K562 (cell line): ENCODE data around the gene CUTC. TPM values are rescaled to one million over a fixed set of nuclear protein-coding genes. Genes with fewer than 3 reads are reported as not detected.

Source experiments
- ATAC-seq: fragments of 200-7000 bp; cut with Tn5 transposase; 3 replicates; pipeline ENCODE4 v1.9.1; 2020; ENCODE audit warnings: moderate library complexity
- BruUV-seq: library from RNA; stranded (reverse); fragments of 400-500 nt; replicated peaks from 2 replicates; lab custom pipeline; 2021; lab: Mats Ljungman, UMichigan
- CTCF ChIA-PET: fragments of 300-600 bp; formaldehyde crosslinking; extraction: SDS; loops from one replicate; lab custom pipeline; 2021; ENCODE audit warnings: low intra/inter-chr PET ratio; lab: Yijun Ruan, JAX
- POLR2A ChIA-PET: fragments of 300-600, 350-650 bp; sonication (Branson Sonifier 250); formaldehyde crosslinking; extraction: SDS; loops from one replicate; lab custom pipeline; 2021; ENCODE audit warnings: antibody characterized with exemption, inconsistent platforms; lab: Yijun Ruan, JAX
- DNase-seq, 4 experiments: peaks; one replicate each; pipeline versions ENCODE4 v3.0.0 to v3.0.0-alpha.2; 2011 to 2018; ENCODE audit warnings: low spot score in 3 of 4, mixed read lengths in 3 of 4; ENCODE audit errors: extremely low read depth in 1 of 4
- FAIRE-seq: peaks from 2 replicates; lab custom pipeline; 2011; peaks lifted over from hg19 to GRCh38; lab: Jason Lieb, UNC
- H2AFZ ChIP-seq: 2 replicates; pipeline ENCODE4 v1.6.0; 2011; ENCODE audit warnings: low read depth, low read length, control low read depth, inconsistent platforms
- H3K27ac ChIP-seq: fragments of 200-600 bp; 3 replicates; pipeline ENCODE4 v1.8.0; 2011; ENCODE audit warnings: low read depth, mild to moderate bottlenecking, control low read depth, inconsistent platforms, low read length, moderate library complexity, mixed read lengths; ENCODE audit errors: extremely low read depth
- H3K27me3 ChIP-seq, 2 experiments: fragments of 300-600 bp in 1 of 2; 2 replicates in 1 of 2; 3 replicates in 1 of 2; pipeline versions ENCODE4 v1.6.0 to v1.8.0; 2011; ENCODE audit warnings: inconsistent platforms in 2 of 2, low read length in 2 of 2, mild to moderate bottlenecking in 1 of 2, mixed read lengths in 1 of 2, moderate library complexity in 1 of 2; ENCODE audit not compliant: control insufficient read depth in 2 of 2, insufficient read depth in 2 of 2
- H3K36me3 ChIP-seq: fragments of 300-600 bp; 3 replicates; pipeline ENCODE4 v1.8.0; 2011; ENCODE audit warnings: mild to moderate bottlenecking, low read length, inconsistent platforms; ENCODE audit not compliant: control insufficient read depth, insufficient read depth
- H3K4me1 ChIP-seq, 2 experiments: fragments of 200-600 bp in 1 of 2; replicated peaks in 1 of 2; 2 replicates in 1 of 2; 3 replicates in 1 of 2; pipeline versions ENCODE4 v1.5.1 to v1.8.0; 2011; ENCODE audit warnings: inconsistent platforms in 2 of 2, low read length in 2 of 2, mild to moderate bottlenecking in 1 of 2, mixed read lengths in 1 of 2, moderate library complexity in 1 of 2; ENCODE audit not compliant: control insufficient read depth in 2 of 2, insufficient read depth in 2 of 2
- H3K4me2 ChIP-seq: 2 replicates; pipeline ENCODE4 v1.6.1; 2011; ENCODE audit warnings: low read length, control low read depth, inconsistent platforms, mixed read lengths; ENCODE audit not compliant: insufficient read depth
- H3K4me3 ChIP-seq: fragments of 200-600 bp; sonication (generic), shearing (Covaris generic); 2 replicates; pipeline ENCODE4 v1.5.1; 2016; ENCODE audit warnings: control low read depth, inconsistent platforms
- H3K79me2 ChIP-seq: fragments of 200-600 bp; 3 replicates; pipeline ENCODE4 v1.8.0; 2011; ENCODE audit warnings: low read length, inconsistent platforms; ENCODE audit not compliant: control insufficient read depth, insufficient read depth
- H3K9ac ChIP-seq, 2 experiments: 2 replicates each; pipeline versions ENCODE4 v1.6.0 to v1.6.1; 2011; ENCODE audit warnings: low read depth in 2 of 2, low read length in 2 of 2, control low read depth in 1 of 2, inconsistent platforms in 1 of 2, mild to moderate bottlenecking in 1 of 2, mixed read lengths in 1 of 2; ENCODE audit not compliant: insufficient read depth in 1 of 2
- H3K9me1 ChIP-seq: one replicate; pipeline ENCODE4 v1.6.0; 2011; ENCODE audit warnings: inconsistent platforms, mild to moderate bottlenecking, low read length, moderate library complexity; ENCODE audit not compliant: control insufficient read depth, insufficient read depth
- H3K9me3 ChIP-seq: replicated peaks from 2 replicates; pipeline ENCODE4 v1.5.1; 2011; ENCODE audit warnings: low read depth, low read length, inconsistent platforms; ENCODE audit not compliant: control insufficient read depth, insufficient read depth
- H4K20me1 ChIP-seq: replicated peaks from 2 replicates; pipeline ENCODE4 v1.6.1; 2011; ENCODE audit warnings: low read length, inconsistent platforms, mixed read lengths; ENCODE audit not compliant: control insufficient read depth, insufficient read depth
- CEBPB ChIP-seq: fragments of 450-650 bp; IDR thresholded peaks from 2 replicates; pipeline ENCODE4 v1.6.1; 2016; ENCODE audit warnings: missing genetic modification characterization, missing compliant biosample characterization
- E2F4 ChIP-seq: sonication (generic); formaldehyde crosslinking; IDR thresholded peaks from 2 replicates; pipeline ENCODE4 v1.8.0; 2022; ENCODE audit warnings: mild to moderate bottlenecking, low read depth, missing genetic modification reagents
- HMG20A ChIP-seq: fragments of 450-650 bp; formaldehyde crosslinking; conservative IDR thresholded peaks from 2 replicates; pipeline ENCODE4 v1.4.0; 2020; ENCODE audit warnings: mild to moderate bottlenecking, mixed read lengths
- ILK ChIP-seq: fragments of 450-650 bp; IDR thresholded peaks from 2 replicates; pipeline ENCODE4 v1.6.1; 2016; ENCODE audit warnings: missing genetic modification characterization, low read depth, mild to moderate bottlenecking, missing compliant biosample characterization, moderate library complexity, borderline replicate concordance
- MBD2 ChIP-seq: sonication (generic); IDR thresholded peaks from 2 replicates; pipeline ENCODE4 v1.6.1; 2016; ENCODE audit warnings: low read depth, borderline replicate concordance
- MCM7 ChIP-seq, 2 experiments: fragments of 450-650 bp; IDR thresholded peaks; 2 replicates each; pipeline ENCODE4 v1.6.1; 2016 to 2018
- MTA3 ChIP-seq: fragments of 450-650 bp; formaldehyde crosslinking; IDR thresholded peaks from 2 replicates; pipeline ENCODE4 v1.6.1; 2017; ENCODE audit warnings: mild to moderate bottlenecking, borderline replicate concordance
- NBN ChIP-seq: fragments of 450-650 bp; IDR thresholded peaks from 2 replicates; pipeline ENCODE4 v1.6.1; 2016; ENCODE audit warnings: low read depth, mild to moderate bottlenecking
- NFRKB ChIP-seq: fragments of 450-650 bp; IDR thresholded peaks from 2 replicates; pipeline ENCODE4 v1.6.1; 2016; ENCODE audit warnings: low read depth
- PKNOX1 ChIP-seq: fragments of 450-650 bp; IDR thresholded peaks from 2 replicates; pipeline ENCODE4 v1.6.1; 2016
- SIX5 ChIP-seq, 2 experiments: IDR thresholded peaks; 2 replicates each; pipeline ENCODE4 v1.6.1; 2011; ENCODE audit warnings: low read length in 2 of 2, borderline replicate concordance in 1 of 2, low read depth in 1 of 2, mild to moderate bottlenecking in 1 of 2, moderate library complexity in 1 of 2; ENCODE audit not compliant: insufficient read depth in 1 of 2
- ZNF253 ChIP-seq: fragments of 250-450 bp; sonication (Bioruptor Pico); conservative IDR thresholded peaks from 2 replicates; pipeline ENCODE4 v1.6.1; 2021; ENCODE audit warnings: mild to moderate bottlenecking
- ZNF57 ChIP-seq: fragments of 450-650 bp; formaldehyde crosslinking; IDR thresholded peaks from 2 replicates; pipeline ENCODE4 v1.4.0; 2020; ENCODE audit warnings: mild to moderate bottlenecking, moderate library complexity
- WGBS: fragments of 100-300 bp; shearing (Covaris generic); methylation state at CpG from one replicate; pipeline ENCODE4 v1.1.6; 2016; ENCODE audit warnings: low coverage, mixed read lengths; ENCODE audit not compliant: insufficient coverage; ENCODE audit errors: missing lambda C conversion rate; 5-methylcytosine and 5-hydroxymethylcytosine counted together
- in situ Hi-C: fragments of 300-500 bp; cut with MboI; formaldehyde crosslinking; loops from 4 replicates; pipeline ENCODE4 v1.15.0; 2018; ENCODE audit warnings: inconsistent platforms, mixed read lengths
- intact Hi-C: fragments of 100-400 bp; cut with micrococcal nuclease; formaldehyde crosslinking; loops from 2 replicates; pipeline ENCODE4 v1.14.2; 2022
- polyA plus RNA-seq, 8 experiments: library from polyadenylated mRNA; depleted of rRNA in 4 of 8; stranded (reverse) in 5 of 8; unstranded in 3 of 8; fragments of >200 nt; fragmentation: Nextera tagmentation in 2 of 8; fragmentation: Illumina TruSeq in 1 of 8; extraction: Ambion mirVana in 2 of 8; extraction: Trizol in 1 of 8; gene quantifications; 2 replicates each; pipeline versions ENCODE4 v1.2.1 to v1.2.3, GENCODE V29; 2011 to 2014; ENCODE audit warnings: inconsistent platforms in 1 of 8, missing spikeins in 1 of 8
- total RNA-seq, 7 experiments: library from RNA; depleted of rRNA in 6 of 7; stranded (reverse); fragments of >200 nt in 6 of 7; fragmentation: Illumina TruSeq in 2 of 7; extraction: Trizol in 2 of 7; gene quantifications; 2 replicates each; pipeline versions ENCODE4 v1.2.1 to v1.2.3, GENCODE V29; 2011 to 2021; ENCODE audit warnings: low replicate concordance in 1 of 7

CUTC gene
- total and polyA plus RNA-seq, 9 of the 15 experiments (the other 6 are each of a cell fraction or from before 2014, with no cell fraction given) = 18.6 to 69.3 (median 32.3) TPM

- Histone ChIP-seq H3K9me3 (no peaks in the 10 kb centered on the region), H3K9ac (no peak overlapping the region), H3K79me2 (no peaks in the 10 kb centered on the region), H3K36me3 (peaks cover 43% of the 10 kb centered on the region; the same call in 2 of the 3 replicates), H3K27me3 (no peaks in the 10 kb centered on the region), H3K9me1 (no peaks in the 10 kb centered on the region), H3K4me3 (no peak overlapping the region), H3K27ac (no peak overlapping the region), H2AFZ (no peak overlapping the region), H3K4me2 (no peak overlapping the region), H4K20me1 (no peaks in the 10 kb centered on the region), H3K4me1 (no peaks in the 10 kb centered on the region)
- BruUV-seq = no TSS peak
- in situ Hi-C loops = no loop called here
- intact Hi-C loops = no loop called here
- no peak for DNase-seq
- TF ChIP-seq ILK (tag) (no peak), MTA3 (no peak), E2F4 (CRISPR knock-in tag) (no peak), MBD2 (no peak), HMG20A (CRISPR knock-in tag) (no peak), ZNF253 (CRISPR knock-in tag) (no peak), NFRKB (no peak), ZNF57 (CRISPR knock-in tag) (no peak), MCM7 (IDR thresholded peaks at IDR 0.05) (no peak), SIX5 (IDR thresholded peaks at IDR 0.05; ENCODE audit: borderline replicate concordance in 1 of 2, insufficient read depth in 1 of 2, low read depth in 1 of 2, low read length in 2 of 2) (no peak), PKNOX1 (no peak), NBN (no peak), CEBPB (tag) (no peak)
- ChIA-PET POLR2A (no interaction called here), CTCF (no interaction called here)
- ATAC-seq = no peak
- 92% methylated on average over 8 of the region's 8 CpGs for WGBS
- no peak for FAIRE-seq
Observed at GRCh38 chr10:99698504-99699080, 33.4 kb upstream of the CUTC start.
